ENCODE results near the gene HOXC12. TPM values are rescaled to one million over a fixed set of nuclear protein-coding genes. Genes with fewer than 3 reads are reported as not detected.

HOXC12 gene
- total and polyA plus RNA-seq, 2 donors (not counting 1 experiment from before 2014, with no cell fraction given), result not detected

DNA sequence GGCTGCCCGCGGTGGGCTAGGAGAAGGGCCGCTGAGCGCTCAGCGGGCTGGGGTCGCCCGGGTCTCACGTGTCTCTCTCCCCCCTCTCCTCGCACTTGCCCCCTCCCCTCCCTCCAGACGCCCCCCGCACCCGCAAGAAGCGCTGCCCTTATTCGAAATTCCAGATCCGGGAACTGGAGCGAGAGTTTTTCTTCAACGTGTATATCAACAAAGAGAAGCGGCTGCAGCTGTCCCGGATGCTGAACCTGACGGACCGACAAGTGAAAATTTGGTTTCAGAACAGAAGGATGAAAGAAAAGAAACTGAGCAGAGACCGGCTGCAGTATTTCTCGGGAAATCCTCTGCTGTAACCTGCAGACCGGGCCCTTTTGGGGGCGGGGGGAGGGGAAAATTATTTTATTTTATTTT is 20.4 kb downstream of the HOXC12 start:
- Histone ChIP-seq H3K9me3 (ENCODE audit: control extremely low read depth in 1 of 3, control insufficient read depth in 2 of 3, insufficient read depth in 1 of 3, low read length in 2 of 3) (peaks cover 0 to 74% (median 13%) of the 10 kb centered on the region in 3 donors), H3K4me2 (replicated peaks; ENCODE audit: low read depth, low read length, poor library complexity, severe bottlenecking) (peak overlapping the region; percentile 79), H3K79me2 (ENCODE audit: control insufficient read depth, insufficient read depth, low read length) (no peaks in the 10 kb centered on the region), H3K27ac (ENCODE audit: low read length in 2 of 2) (no peak overlapping the region), H3K27me3 (replicated peaks in 1 of 4; ENCODE audit: control extremely low read depth in 1 of 4, control insufficient read depth in 3 of 4, insufficient read depth in 4 of 4, low read length in 3 of 4) (peaks cover 0 to 98% (median 85%) of the 10 kb centered on the region in 4 experiments), H3K9ac (ENCODE audit: low read length) (peak overlapping the region; percentile 51), H3K36me3 (replicated peaks in 1 of 2; ENCODE audit: control extremely low read depth in 1 of 2, control insufficient read depth in 1 of 2, extremely low read depth in 1 of 2, insufficient read depth in 2 of 2, low read length in 1 of 2) (no peaks in the 10 kb centered on the region), H2AFZ (ENCODE audit: insufficient read depth, low read depth, low read length, poor library complexity, severe bottlenecking) (peak overlapping the region; percentile 47), H3K4me1 (ENCODE audit: control insufficient read depth in 2 of 2, insufficient read depth in 2 of 2, low read length in 2 of 2) (peaks cover 25 to 40% of the 10 kb centered on the region in 2 donors), H3K4me3 (ENCODE audit: control extremely low read depth in 1 of 5, extremely low read depth in 1 of 5, insufficient read depth in 1 of 5, low read depth in 2 of 5, low read length in 4 of 5) (peak overlapping the region in 2 of 5 experiments; percentile 18 to 54), H4K20me1 (ENCODE audit: control insufficient read depth, insufficient read depth, low read length, poor library complexity, severe bottlenecking) (no peaks in the 10 kb centered on the region)
- ChIA-PET CTCF (interaction anchor here (0.7 kb wide), 1 partner anchor 89 kb away, joined by 4 read pairs; no protein-coding TSS in a partner anchor), POLR2A (interaction anchor here (0.6 kb wide), 1 partner anchor 179 kb away, joined by 3 read pairs; no protein-coding TSS in a partner anchor)
- H3K4me1 Mint-ChIP-seq, result peaks cover 21% of the 10 kb centered on the region
- peak overlapping the region; percentile 26 for H3K27ac Mint-ChIP-seq
- peaks cover 2% of the 10 kb centered on the region for H3K9me3 Mint-ChIP-seq (ENCODE audit: insufficient read depth)
- TF ChIP-seq, protein P1, sequence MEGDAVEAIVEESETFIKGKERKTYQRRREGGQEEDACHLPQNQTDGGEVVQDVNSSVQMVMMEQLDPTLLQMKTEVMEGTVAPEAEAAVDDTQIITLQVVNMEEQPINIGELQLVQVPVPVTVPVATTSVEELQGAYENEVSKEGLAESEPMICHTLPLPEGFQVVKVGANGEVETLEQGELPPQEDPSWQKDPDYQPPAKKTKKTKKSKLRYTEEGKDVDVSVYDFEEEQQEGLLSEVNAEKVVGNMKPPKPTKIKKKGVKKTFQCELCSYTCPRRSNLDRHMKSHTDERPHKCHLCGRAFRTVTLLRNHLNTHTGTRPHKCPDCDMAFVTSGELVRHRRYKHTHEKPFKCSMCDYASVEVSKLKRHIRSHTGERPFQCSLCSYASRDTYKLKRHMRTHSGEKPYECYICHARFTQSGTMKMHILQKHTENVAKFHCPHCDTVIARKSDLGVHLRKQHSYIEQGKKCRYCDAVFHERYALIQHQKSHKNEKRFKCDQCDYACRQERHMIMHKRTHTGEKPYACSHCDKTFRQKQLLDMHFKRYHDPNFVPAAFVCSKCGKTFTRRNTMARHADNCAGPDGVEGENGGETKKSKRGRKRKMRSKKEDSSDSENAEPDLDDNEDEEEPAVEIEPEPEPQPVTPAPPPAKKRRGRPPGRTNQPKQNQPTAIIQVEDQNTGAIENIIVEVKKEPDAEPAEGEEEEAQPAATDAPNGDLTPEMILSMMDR (IDR thresholded peaks at IDR 0.05), result no peak
- TF ChIP-seq EZH2 (IDR thresholded peaks at IDR 0.05; ENCODE audit: borderline replicate concordance, insufficient read depth, low read depth, low read length, poor library complexity, severe bottlenecking), result no peak
- 9% methylated on average over 19 of the region's 25 CpGs for WGBS (ENCODE audit: insufficient coverage)
- H3K27me3 Mint-ChIP-seq, result peaks cover 85% of the 10 kb centered on the region
- peak overlapping the region; percentile 74 for H3K4me3 Mint-ChIP-seq
- DNase-seq (peak; percentile 36), ATAC-seq (ENCODE audit: low read depth) (no peak)
- intact Hi-C loops (cut with micrococcal nuclease), result loop anchor here (2.0 to 5.0 kb wide), 2 partner anchors 22 to 37 kb away; no protein-coding TSS in a partner anchor

DNA sequence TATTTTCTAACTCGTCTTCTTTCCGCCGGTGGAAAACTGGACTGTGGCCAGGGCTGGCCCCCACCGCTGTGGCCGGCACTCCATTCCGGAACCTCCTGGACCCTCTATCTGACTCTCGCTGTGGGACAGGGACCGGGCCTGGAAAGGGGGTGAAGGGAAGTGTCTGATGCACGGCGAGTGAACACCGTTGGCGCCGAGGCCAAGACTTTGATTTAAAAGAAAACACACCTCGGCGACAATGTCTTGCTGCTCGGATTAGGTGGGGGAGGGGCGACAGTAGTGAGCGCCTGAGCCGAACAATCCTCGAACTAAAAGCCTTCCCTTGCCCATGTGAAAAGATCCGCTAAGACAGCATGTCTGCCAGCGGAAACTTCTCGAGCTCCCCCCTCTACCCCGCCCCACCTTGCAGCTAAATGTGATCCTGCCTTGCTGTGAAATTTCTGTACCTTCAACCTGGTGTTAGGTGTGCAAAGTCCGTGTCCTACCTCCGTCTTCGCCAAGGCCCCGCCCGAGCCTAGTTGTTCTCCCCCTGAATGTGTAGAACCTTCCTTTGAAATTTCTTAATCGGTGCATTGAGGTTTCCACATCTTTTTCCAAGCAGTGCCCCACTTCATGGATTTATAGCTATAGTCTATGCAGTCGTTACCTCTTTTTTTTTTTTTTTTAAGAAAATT is 20.9 kb downstream of the HOXC12 start:
- no peak overlapping the region for H2AFZ ChIP-seq (ENCODE audit: insufficient read depth, low read depth, low read length, poor library complexity, severe bottlenecking)
- no peak overlapping the region for H3K27ac ChIP-seq (ENCODE audit: low read length in 2 of 2)
- no peak overlapping the region for H3K4me3 ChIP-seq (ENCODE audit: control extremely low read depth in 1 of 5, extremely low read depth in 1 of 5, insufficient read depth in 1 of 5, low read depth in 2 of 5, low read length in 4 of 5)
- peaks cover 25 to 42% of the 10 kb centered on the region in 2 donors for H3K4me1 ChIP-seq (ENCODE audit: control insufficient read depth in 2 of 2, insufficient read depth in 2 of 2, low read length in 2 of 2)
- peaks cover 0 to 73% (median 13%) of the 10 kb centered on the region in 3 donors for H3K9me3 ChIP-seq (ENCODE audit: control extremely low read depth in 1 of 3, control insufficient read depth in 2 of 3, insufficient read depth in 1 of 3, low read length in 2 of 3)
- TF ChIP-seq, protein P1 (IDR thresholded peaks at IDR 0.05), result no peak
- TF ChIP-seq EZH2 (IDR thresholded peaks at IDR 0.05; ENCODE audit: borderline replicate concordance, insufficient read depth, low read depth, low read length, poor library complexity, severe bottlenecking), result no peak
- 9% methylated on average over 26 of the region's 31 CpGs for WGBS (ENCODE audit: insufficient coverage)
- H3K9ac ChIP-seq (ENCODE audit: low read length), result peak overlapping the region; percentile 51
- POLR2A ChIA-PET, result interaction anchor here (0.6 kb wide), 2 partner anchors 20 to 105 kb away, joined by 7 to 10 read pairs; no protein-coding TSS in a partner anchor
- ATAC-seq (ENCODE audit: low read depth) (no peak), DNase-seq (peak; percentile 27)
- H4K20me1 ChIP-seq (ENCODE audit: control insufficient read depth, insufficient read depth, low read length, poor library complexity, severe bottlenecking), result no peaks in the 10 kb centered on the region
- peaks cover 0 to 97% (median 85%) of the 10 kb centered on the region in 4 experiments for H3K27me3 ChIP-seq (replicated peaks in 1 of 4; ENCODE audit: control extremely low read depth in 1 of 4, control insufficient read depth in 3 of 4, insufficient read depth in 4 of 4, low read length in 3 of 4)
- peaks cover 85% of the 10 kb centered on the region for H3K27me3 Mint-ChIP-seq
- peak overlapping the region; percentile 74 for H3K4me3 Mint-ChIP-seq
- peak overlapping the region; percentile 62 for H3K27ac Mint-ChIP-seq
- intact Hi-C loops (cut with micrococcal nuclease), result loop anchor here (2.0 to 5.0 kb wide), 2 partner anchors 23 to 37 kb away; no protein-coding TSS in a partner anchor
- peak overlapping the region; percentile 79 for H3K4me2 ChIP-seq (replicated peaks; ENCODE audit: low read depth, low read length, poor library complexity, severe bottlenecking)
- no peaks in the 10 kb centered on the region for H3K36me3 ChIP-seq (replicated peaks in 1 of 2; ENCODE audit: control extremely low read depth in 1 of 2, control insufficient read depth in 1 of 2, extremely low read depth in 1 of 2, insufficient read depth in 2 of 2, low read length in 1 of 2)
- H3K4me1 Mint-ChIP-seq, result peaks cover 21% of the 10 kb centered on the region
- CTCF ChIA-PET, result interaction anchor here (0.7 kb wide), 2 partner anchors 89 to 275 kb away, joined by 4 to 5 read pairs; no protein-coding TSS in a partner anchor
- H3K79me2 ChIP-seq (ENCODE audit: control insufficient read depth, insufficient read depth, low read length), result no peaks in the 10 kb centered on the region
- peaks cover 2% of the 10 kb centered on the region for H3K9me3 Mint-ChIP-seq (ENCODE audit: insufficient read depth)
